Neural progenitor cell (in vitro differentiated cells): Measurements from ENCODE around the gene ADGRA1. TPM values are rescaled to one million over a fixed set of nuclear protein-coding genes. Genes with fewer than 3 reads are reported as not detected.
A peak's percentile ranks its signal among the peaks of the same experiment; 100 is the strongest.

Experiments
- DNase-seq: peaks from one replicate; pipeline ENCODE4 v3.0.0-alpha.2; 2016; ENCODE audit warnings: low spot score
- H2AFZ ChIP-seq: fragments of 200-600 bp; sonication (generic); replicated peaks from 2 replicates; pipeline ENCODE4 v1.6.1; 2016; ENCODE audit warnings: antibody characterized with exemption
- H3F3A ChIP-seq: fragments of 200-600 bp; sonication (generic); 2 replicates; pipeline ENCODE4 v1.6.1; 2016; ENCODE audit warnings: antibody characterized with exemption, low read depth
- H3K27ac ChIP-seq: fragments of 200-600 bp; sonication (generic); 2 replicates; pipeline ENCODE4 v1.5.1; 2016; ENCODE audit warnings: mild to moderate bottlenecking
- H3K27me3 ChIP-seq: fragments of 200-600 bp; sonication (generic); 2 replicates; pipeline ENCODE4 v1.6.1; 2016; ENCODE audit warnings: mild to moderate bottlenecking, moderate library complexity
- H3K36me3 ChIP-seq: fragments of 200-600 bp; sonication (generic); 2 replicates; pipeline ENCODE4 v1.5.1; 2016
- H3K4me1 ChIP-seq: fragments of 200-600 bp; sonication (generic); 2 replicates; pipeline ENCODE4 v1.6.1; 2016; ENCODE audit warnings: mixed run types
- H3K4me2 ChIP-seq: fragments of 200-600 bp; sonication (generic); 2 replicates; pipeline ENCODE4 v1.6.1; 2016
- H3K4me3 ChIP-seq: fragments of 200-600 bp; sonication (generic); 2 replicates; pipeline ENCODE4 v1.5.1; 2016
- H3K79me2 ChIP-seq: fragments of 200-600 bp; sonication (generic); 2 replicates; pipeline ENCODE4 v1.6.1; 2016; ENCODE audit warnings: low read depth
- H3K9ac ChIP-seq: fragments of 200-600 bp; sonication (generic); 2 replicates; pipeline ENCODE4 v1.6.1; 2016
- H3K9me3 ChIP-seq: fragments of 200-600 bp; sonication (generic); 2 replicates; pipeline ENCODE4 v1.5.1; 2016; ENCODE audit warnings: low read depth
- H4K20me1 ChIP-seq: fragments of 200-600 bp; sonication (generic); 2 replicates; pipeline ENCODE4 v1.6.1; 2016; ENCODE audit warnings: low read depth
- H3K27ac Mint-ChIP-seq: 3 replicates; pipeline ENCODE4 v1.8.0; 2021; ENCODE audit warnings: mixed read lengths
- H3K27me3 Mint-ChIP-seq: 2 replicates; pipeline ENCODE4 v1.8.0; 2022; ENCODE audit warnings: low read depth, mild to moderate bottlenecking, inconsistent platforms, moderate library complexity, mixed read lengths; ENCODE audit not compliant: insufficient read depth
- H3K36me3 Mint-ChIP-seq: 3 replicates; pipeline ENCODE4 v1.8.0; 2021; ENCODE audit warnings: mixed read lengths
- H3K4me1 Mint-ChIP-seq: 3 replicates; pipeline ENCODE4 v1.8.0; 2021; ENCODE audit warnings: mixed read lengths
- H3K4me3 Mint-ChIP-seq: 3 replicates; pipeline ENCODE4 v1.8.0; 2021; ENCODE audit warnings: mild to moderate bottlenecking, moderate library complexity, mixed read lengths
- H3K9me3 Mint-ChIP-seq: 3 replicates; pipeline ENCODE4 v1.8.0; 2020; ENCODE audit warnings: mixed read lengths
- EZH2 ChIP-seq: fragments of 200-600 bp; sonication (generic); IDR thresholded peaks from 2 replicates; pipeline ENCODE4 v1.6.1; 2017; ENCODE audit warnings: antibody characterized with exemption, mild to moderate bottlenecking, moderate library complexity
- EZH2phosphoT487 ChIP-seq: fragments of 200-600 bp; sonication (generic); IDR thresholded peaks from 2 replicates; pipeline ENCODE4 v1.6.1; 2017; ENCODE audit warnings: antibody characterized with exemption
- total RNA-seq: library from RNA; depleted of rRNA; stranded (reverse); fragments of >200 nt; gene quantifications from 2 replicates; pipeline ENCODE4 v1.2.3, GENCODE V29; 2015; ENCODE audit warnings: low replicate concordance
- TF ChIP-seq, protein P1 (sequence below): fragments of 200-600 bp; sonication (generic); IDR thresholded peaks from 2 replicates; pipeline ENCODE4 v1.5.1; 2017; ENCODE audit warnings: antibody characterized with exemption, mild to moderate bottlenecking

ADGRA1 gene
- total RNA-seq, 1 donor from 2014 or later: not detected

DNA sequence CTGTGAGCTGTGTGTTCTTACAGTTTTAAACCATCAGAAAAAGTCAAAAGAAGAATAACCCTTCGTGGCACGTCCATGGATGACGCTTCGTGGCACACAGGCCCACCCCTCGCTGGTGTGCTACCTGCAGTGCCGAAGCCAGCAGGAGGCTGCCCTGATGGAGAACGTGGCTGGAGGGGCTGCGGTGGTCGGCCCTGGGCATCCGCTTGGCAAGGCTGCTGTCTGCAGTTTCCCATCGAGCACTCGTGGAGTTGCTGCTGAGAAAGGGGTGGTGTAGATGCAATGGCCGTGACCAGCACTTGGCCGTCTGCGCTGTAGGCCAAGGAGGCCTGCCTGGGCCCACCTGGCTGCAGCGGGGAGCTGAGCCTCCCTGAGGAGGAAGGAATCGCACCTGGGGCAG is 3.2 kb upstream of the ADGRA1 start:
- no peaks in the 10 kb centered on the region for H3K9me3 ChIP-seq
- peaks cover 7% of the 10 kb centered on the region for H3K4me1 ChIP-seq
- H3F3A ChIP-seq: no peaks in the 10 kb centered on the region
- Mint-ChIP-seq H3K36me3 (no peaks in the 10 kb centered on the region), H3K4me3 (no peak overlapping the region), H3K27ac (no peak overlapping the region), H3K9me3 (no peaks in the 10 kb centered on the region), H3K4me1 (peaks cover 23% of the 10 kb centered on the region), H3K27me3 (peaks cover 23% of the 10 kb centered on the region)
- H4K20me1 ChIP-seq: peaks cover 21% of the 10 kb centered on the region
- no peaks in the 10 kb centered on the region for H3K79me2 ChIP-seq
- no peak overlapping the region for H2AFZ ChIP-seq
- TF ChIP-seq, protein P1, sequence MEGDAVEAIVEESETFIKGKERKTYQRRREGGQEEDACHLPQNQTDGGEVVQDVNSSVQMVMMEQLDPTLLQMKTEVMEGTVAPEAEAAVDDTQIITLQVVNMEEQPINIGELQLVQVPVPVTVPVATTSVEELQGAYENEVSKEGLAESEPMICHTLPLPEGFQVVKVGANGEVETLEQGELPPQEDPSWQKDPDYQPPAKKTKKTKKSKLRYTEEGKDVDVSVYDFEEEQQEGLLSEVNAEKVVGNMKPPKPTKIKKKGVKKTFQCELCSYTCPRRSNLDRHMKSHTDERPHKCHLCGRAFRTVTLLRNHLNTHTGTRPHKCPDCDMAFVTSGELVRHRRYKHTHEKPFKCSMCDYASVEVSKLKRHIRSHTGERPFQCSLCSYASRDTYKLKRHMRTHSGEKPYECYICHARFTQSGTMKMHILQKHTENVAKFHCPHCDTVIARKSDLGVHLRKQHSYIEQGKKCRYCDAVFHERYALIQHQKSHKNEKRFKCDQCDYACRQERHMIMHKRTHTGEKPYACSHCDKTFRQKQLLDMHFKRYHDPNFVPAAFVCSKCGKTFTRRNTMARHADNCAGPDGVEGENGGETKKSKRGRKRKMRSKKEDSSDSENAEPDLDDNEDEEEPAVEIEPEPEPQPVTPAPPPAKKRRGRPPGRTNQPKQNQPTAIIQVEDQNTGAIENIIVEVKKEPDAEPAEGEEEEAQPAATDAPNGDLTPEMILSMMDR: no peak
- TF ChIP-seq EZH2 (no peak), EZH2phosphoT487 (no peak)
- peaks cover 52% of the 10 kb centered on the region for H3K27me3 ChIP-seq
- no peak overlapping the region for H3K4me2 ChIP-seq
- H3K27ac ChIP-seq: no peak overlapping the region
- no peak for DNase-seq
- no peak overlapping the region for H3K9ac ChIP-seq
- no peaks in the 10 kb centered on the region for H3K36me3 ChIP-seq
- H3K4me3 ChIP-seq: no peak overlapping the region

DNA sequence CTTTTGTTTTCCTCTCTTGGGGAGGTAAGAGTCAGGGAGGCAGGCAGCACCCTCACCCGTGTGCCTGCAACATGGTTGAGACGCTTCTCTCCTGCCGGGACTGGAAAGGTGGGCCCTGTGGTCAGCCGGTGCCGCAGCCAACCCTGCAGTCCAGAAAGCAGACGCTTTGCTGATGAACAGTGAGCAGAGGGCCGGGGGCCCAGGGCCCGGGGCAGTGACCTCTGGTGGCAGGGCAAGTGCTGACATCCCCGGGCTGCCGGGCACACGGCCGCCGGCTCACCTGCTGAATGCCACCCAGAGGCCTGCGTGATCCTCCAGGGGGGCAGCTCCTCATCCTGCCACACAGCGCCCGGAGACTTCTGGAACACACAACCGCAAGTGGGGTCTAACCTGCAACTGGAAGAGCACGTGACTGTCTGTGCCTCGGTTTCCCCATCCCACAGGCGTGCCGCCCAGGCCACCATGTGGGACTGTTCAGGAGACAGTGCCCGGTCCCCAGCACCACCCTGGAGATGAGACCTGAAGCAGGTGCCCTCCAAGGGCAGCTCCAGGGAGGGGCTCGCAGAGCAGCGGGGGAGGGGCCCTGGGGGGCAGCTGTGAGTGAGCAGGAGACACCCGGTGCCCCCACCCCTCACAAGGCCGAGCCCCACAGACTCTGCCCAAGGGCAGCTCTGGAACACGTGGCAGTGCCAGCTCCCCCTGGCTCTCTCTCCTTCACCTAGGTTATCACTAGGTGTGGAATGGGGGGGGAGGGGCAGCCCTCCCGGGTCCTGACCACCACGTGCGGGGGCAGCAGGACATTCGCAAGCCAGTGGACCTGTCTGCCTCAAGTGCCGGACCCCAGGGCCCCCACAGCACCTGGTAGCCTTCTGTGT is 2.2 kb upstream of the ADGRA1 start:
- DNase-seq: no peak
- H3K4me3 Mint-ChIP-seq: peak overlapping the region; percentile 1
- Histone ChIP-seq H3K27me3 (peaks cover 62% of the 10 kb centered on the region), H3K79me2 (no peaks in the 10 kb centered on the region), H3K9ac (no peak overlapping the region), H2AFZ (no peak overlapping the region), H3K4me2 (no peak overlapping the region), H3F3A (no peaks in the 10 kb centered on the region), H4K20me1 (peaks cover 20% of the 10 kb centered on the region), H3K9me3 (no peaks in the 10 kb centered on the region), H3K4me1 (peaks cover 7% of the 10 kb centered on the region), H3K27ac (no peak overlapping the region), H3K36me3 (no peaks in the 10 kb centered on the region), H3K4me3 (no peak overlapping the region)
- H3K27ac Mint-ChIP-seq: peak overlapping the region; percentile 6
- peaks cover 27% of the 10 kb centered on the region for H3K4me1 Mint-ChIP-seq
- no peaks in the 10 kb centered on the region for H3K36me3 Mint-ChIP-seq
- no peaks in the 10 kb centered on the region for H3K9me3 Mint-ChIP-seq
- peaks cover 25% of the 10 kb centered on the region for H3K27me3 Mint-ChIP-seq
- TF ChIP-seq, protein P1: no peak
- TF ChIP-seq EZH2phosphoT487 (no peak), EZH2 (no peak)

DNA sequence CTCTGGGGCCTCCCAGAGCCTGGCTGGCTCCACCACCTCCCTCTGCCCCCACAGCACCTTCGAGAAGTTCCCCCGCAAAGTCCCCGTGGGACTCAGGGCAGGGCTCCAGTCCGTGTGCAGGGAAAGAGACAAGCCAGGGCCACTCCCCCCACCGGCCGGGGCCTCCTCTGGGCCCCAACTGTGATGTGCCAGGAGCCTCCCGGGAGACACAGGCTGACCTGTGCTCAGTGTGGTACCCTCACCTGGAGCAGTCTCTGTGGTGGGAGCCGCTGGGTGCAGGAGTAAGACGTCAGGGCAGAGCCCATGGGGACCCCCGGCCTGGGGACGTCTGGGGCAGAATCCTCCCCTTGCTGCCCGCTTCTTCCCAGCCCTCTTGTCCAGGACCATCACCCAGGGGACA is 1.5 kb upstream of the ADGRA1 start:
- H3K4me2 ChIP-seq: no peak overlapping the region
- no peak overlapping the region for H3K4me3 ChIP-seq
- no peaks in the 10 kb centered on the region for H3F3A ChIP-seq
- no peak overlapping the region for H3K9ac ChIP-seq
- Mint-ChIP-seq H3K27me3 (peaks cover 29% of the 10 kb centered on the region), H3K4me3 (no peak overlapping the region), H3K27ac (no peak overlapping the region), H3K9me3 (peaks cover 3% of the 10 kb centered on the region), H3K36me3 (no peaks in the 10 kb centered on the region), H3K4me1 (peaks cover 28% of the 10 kb centered on the region)
- no peaks in the 10 kb centered on the region for H3K79me2 ChIP-seq
- H4K20me1 ChIP-seq: peaks cover 20% of the 10 kb centered on the region
- no peaks in the 10 kb centered on the region for H3K9me3 ChIP-seq
- H3K4me1 ChIP-seq: peaks cover 7% of the 10 kb centered on the region
- TF ChIP-seq EZH2phosphoT487 (no peak), EZH2 (no peak)
- TF ChIP-seq, protein P1: no peak
- peaks cover 70% of the 10 kb centered on the region for H3K27me3 ChIP-seq
- H3K27ac ChIP-seq: no peak overlapping the region
- no peak overlapping the region for H2AFZ ChIP-seq
- no peaks in the 10 kb centered on the region for H3K36me3 ChIP-seq
- no peak for DNase-seq
